Kidney epithelial cell (primary cell): Measurements from ENCODE around the gene MIEF1. TPM values are rescaled to one million over a fixed set of nuclear protein-coding genes. Genes with fewer than 3 reads are reported as not detected.

Source experiments
- DNase-seq: peaks from one replicate; pipeline ENCODE4 v3.0.0-alpha.2; 2010; ENCODE audit warnings: low read depth
- H3K27me3 ChIP-seq: 2 replicates; pipeline ENCODE4 v1.6.0; 2011; ENCODE audit warnings: low read length; ENCODE audit not compliant: control insufficient read depth, insufficient read depth
- H3K36me3 ChIP-seq: 2 replicates; pipeline ENCODE4 v1.5.1; 2011; ENCODE audit warnings: low read length; ENCODE audit not compliant: control insufficient read depth, insufficient read depth
- H3K4me3 ChIP-seq: 2 replicates; pipeline ENCODE4 v1.5.1; 2011; ENCODE audit warnings: low read depth, mild to moderate bottlenecking, control low read depth, low read length
- total RNA-seq: library from RNA; depleted of rRNA; stranded (reverse); fragments of >200 nt; gene quantifications from 2 replicates; pipeline ENCODE4 v1.2.3, GENCODE V29; 2015
- TF ChIP-seq, protein P1 (sequence below): IDR thresholded peaks from 2 replicates; pipeline ENCODE4 v1.5.1; 2011; ENCODE audit warnings: mild to moderate bottlenecking, moderate library complexity, low read length, control low read depth, inconsistent platforms; ENCODE audit not compliant: insufficient read depth, poor library complexity, severe bottlenecking

Gene MIEF1
- total RNA-seq, 1 donor from 2014 or later = 54.6 TPM

GRCh38 chr22:39530692-39531331, 28.7 kb downstream of the MIEF1 start:
- Histone ChIP-seq H3K4me3 (no peak overlapping the region), H3K36me3 (peaks cover 3% of the 10 kb centered on the region), H3K27me3 (no peaks in the 10 kb centered on the region)
- no peak for DNase-seq
- TF ChIP-seq, protein P1, sequence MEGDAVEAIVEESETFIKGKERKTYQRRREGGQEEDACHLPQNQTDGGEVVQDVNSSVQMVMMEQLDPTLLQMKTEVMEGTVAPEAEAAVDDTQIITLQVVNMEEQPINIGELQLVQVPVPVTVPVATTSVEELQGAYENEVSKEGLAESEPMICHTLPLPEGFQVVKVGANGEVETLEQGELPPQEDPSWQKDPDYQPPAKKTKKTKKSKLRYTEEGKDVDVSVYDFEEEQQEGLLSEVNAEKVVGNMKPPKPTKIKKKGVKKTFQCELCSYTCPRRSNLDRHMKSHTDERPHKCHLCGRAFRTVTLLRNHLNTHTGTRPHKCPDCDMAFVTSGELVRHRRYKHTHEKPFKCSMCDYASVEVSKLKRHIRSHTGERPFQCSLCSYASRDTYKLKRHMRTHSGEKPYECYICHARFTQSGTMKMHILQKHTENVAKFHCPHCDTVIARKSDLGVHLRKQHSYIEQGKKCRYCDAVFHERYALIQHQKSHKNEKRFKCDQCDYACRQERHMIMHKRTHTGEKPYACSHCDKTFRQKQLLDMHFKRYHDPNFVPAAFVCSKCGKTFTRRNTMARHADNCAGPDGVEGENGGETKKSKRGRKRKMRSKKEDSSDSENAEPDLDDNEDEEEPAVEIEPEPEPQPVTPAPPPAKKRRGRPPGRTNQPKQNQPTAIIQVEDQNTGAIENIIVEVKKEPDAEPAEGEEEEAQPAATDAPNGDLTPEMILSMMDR = no peak

DNA sequence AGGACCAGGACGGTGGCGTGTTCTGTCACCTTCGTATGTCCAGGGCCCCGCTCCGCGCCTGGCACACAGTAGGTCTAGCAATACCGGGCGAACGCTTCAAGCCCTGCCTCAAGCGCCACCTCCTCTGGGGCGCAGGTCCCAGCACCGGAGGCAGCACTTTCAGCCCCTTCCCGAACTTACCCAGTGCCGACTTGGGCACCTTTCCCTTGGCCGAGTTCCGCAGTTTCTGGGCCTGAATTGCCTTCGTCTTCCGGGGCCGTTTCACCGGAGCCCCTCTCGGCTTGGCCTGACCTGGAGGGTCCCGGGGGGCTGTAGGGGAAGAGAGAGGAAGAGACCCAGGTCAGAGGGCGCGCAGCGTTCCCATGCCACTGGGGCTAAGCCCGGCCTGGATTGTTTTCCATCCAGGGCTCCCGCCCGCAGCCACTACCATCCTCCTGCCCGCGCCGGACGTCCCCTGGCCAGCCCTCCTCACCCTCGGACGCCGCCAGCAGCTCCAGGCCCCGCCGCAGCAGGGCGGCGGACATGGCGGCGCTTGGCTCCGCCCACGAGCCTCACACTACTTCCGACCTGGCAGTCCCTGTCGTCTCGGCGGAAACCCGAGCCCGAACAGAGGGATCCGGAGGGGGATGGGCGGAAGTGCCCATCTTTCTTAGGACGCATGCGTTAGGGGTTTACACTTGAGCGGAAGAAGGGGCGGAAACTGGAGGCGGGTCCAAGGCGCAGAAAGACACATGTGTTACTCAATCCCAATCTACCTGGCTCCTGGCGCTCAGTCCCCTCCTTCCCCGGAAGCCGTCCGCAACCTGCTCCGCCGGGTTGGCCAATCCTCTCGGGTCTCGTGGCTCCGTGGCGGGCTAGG, 30.4 kb downstream of the MIEF1 start, which contains the start of gene RPS19BP1:
Gene RPS19BP1, minus strand, starts transcription at position 534 of the 859 bp plus-strand sequence. Its CDS starts 10 bp downstream, at position 524.
- H3K27me3 ChIP-seq = no peaks in the 10 kb centered on the region
- peaks cover 3% of the 10 kb centered on the region for H3K36me3 ChIP-seq
- DNase-seq = peak; percentile 99
- TF ChIP-seq, protein P1 = no peak
- H3K4me3 ChIP-seq = peak within 1 kb of the TSS; percentile 86

DNA sequence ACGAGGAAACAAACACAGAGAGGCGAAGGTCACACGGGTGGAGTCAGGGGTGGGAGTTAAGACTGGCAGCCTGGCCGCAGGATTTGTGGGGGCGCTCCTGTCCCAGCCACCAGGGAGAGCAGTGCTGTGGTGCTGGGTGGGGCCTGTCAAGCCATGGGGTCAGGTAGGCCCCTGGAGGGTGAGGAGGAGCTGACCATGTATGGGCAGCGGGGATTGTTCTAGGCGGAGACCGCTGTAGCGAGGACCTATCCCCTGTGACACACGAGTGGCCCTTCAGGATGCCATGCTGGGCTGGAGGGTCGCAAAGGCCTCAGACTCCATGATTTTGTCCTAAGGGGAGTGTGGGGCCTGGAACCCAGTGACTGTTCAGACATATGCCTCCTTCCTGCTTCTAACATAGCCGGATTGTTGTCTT, 32.0 kb downstream of the MIEF1 start:
- TF ChIP-seq, protein P1 = no peak
- DNase-seq = no peak
- no peak overlapping the region for H3K4me3 ChIP-seq
- no peaks in the 10 kb centered on the region for H3K27me3 ChIP-seq
- H3K36me3 ChIP-seq = peaks cover 1% of the 10 kb centered on the region

DNA sequence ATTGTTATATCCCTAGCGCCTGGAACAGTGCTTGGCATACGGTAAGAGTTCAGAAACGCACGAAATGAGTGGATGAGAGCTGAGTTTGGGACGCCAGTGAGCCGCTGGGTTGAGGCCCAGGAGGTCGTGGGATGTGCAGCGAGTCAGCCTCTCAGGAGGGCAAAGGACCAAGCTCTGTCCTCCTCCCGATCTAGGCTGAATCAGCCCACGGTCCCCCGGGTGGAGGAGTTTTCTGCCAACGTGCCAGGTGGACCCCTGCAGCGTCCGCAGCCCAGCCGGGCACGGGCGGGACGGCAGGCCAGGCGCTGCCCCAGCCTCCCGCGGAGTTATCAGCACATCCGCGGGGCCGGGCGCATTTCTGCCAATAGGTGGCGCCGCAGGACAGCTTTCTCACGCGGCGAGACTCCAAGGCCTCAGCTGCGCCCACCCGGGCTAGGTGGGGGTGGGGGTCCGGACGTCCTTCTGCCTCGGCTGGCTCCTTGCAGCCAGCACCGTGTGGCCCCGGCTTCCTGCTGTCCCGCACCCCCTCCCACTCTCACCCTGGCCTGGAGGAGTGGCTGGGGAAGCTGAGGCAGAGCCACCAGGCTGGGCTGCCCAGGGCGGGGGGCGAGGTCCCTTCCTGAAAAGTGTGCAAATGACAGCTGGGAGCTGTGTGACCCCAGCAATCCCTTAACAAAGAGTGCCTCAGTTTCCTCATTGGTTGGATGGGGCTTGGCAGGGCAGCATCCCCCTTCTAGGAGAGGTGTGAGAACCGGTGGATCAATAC, 32.7 kb downstream of the MIEF1 start:
- H3K4me3 ChIP-seq = no peak overlapping the region
- DNase-seq = no peak
- H3K36me3 ChIP-seq = no peaks in the 10 kb centered on the region
- H3K27me3 ChIP-seq = no peaks in the 10 kb centered on the region
- TF ChIP-seq, protein P1 = peak; percentile 89

DNA sequence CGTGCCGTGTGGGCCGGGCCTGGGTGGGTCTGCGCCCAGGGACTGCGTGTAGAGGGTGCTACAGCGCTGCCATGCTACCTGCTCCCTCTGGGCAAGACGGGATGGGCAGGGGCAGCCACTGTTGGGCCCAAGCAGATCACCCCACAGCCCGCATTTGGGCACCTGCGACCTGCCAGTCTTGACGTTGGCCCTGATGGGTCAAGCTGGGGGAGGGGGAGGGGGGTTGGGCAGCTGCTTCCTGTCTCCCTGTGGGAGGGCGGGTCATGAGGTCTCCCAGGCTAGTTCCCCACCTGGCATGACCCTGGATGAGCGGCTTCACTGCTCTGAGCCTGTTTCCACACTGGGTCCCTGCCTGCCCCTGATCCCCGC, 33.3 kb downstream of the MIEF1 start:
- DNase-seq = no peak
- H3K27me3 ChIP-seq = no peaks in the 10 kb centered on the region
- H3K4me3 ChIP-seq = no peak overlapping the region
- H3K36me3 ChIP-seq = no peaks in the 10 kb centered on the region
- TF ChIP-seq, protein P1 = no peak
